Activated CD8-positive, alpha-beta T cell treated with anti-CD3 and anti-CD28 coated beads for 36 hours (primary cell): Measurements from ENCODE around the gene USP30. TPM values are rescaled to one million over a fixed set of nuclear protein-coding genes. Genes with fewer than 3 reads are reported as not detected.

Experiments
- ATAC-seq: fragments of 200-7000 bp; cut with Tn5 transposase; one replicate; pipeline ENCODE4 v1.10.0; 2021; ENCODE audit warnings: mild to moderate bottlenecking, moderate library complexity
- CTCF ChIA-PET: fragments of 350-600 bp; sonication (Branson Sonifier 250); formaldehyde crosslinking; loops from one replicate; lab custom pipeline; 2021; ENCODE audit warnings: antibody characterized with exemption; lab: Charles Lee
- POLR2A ChIA-PET: fragments of 350-600 bp; sonication (Branson Sonifier 250); formaldehyde crosslinking; loops from one replicate; lab custom pipeline; 2021; ENCODE audit warnings: antibody characterized with exemption; lab: Charles Lee
- DNase-seq: peaks from one replicate; pipeline ENCODE4 v3.0.0-alpha.2; 2020
- H3K27ac Mint-ChIP-seq: one replicate; pipeline ENCODE4 v1.8.0; 2021; ENCODE audit warnings: mild to moderate bottlenecking, mixed read lengths
- H3K27me3 Mint-ChIP-seq: one replicate; pipeline ENCODE4 v1.8.0; 2021; ENCODE audit warnings: mixed read lengths
- H3K36me3 Mint-ChIP-seq: one replicate; pipeline ENCODE4 v1.8.0; 2021; ENCODE audit warnings: low read depth, mixed read lengths
- H3K4me1 Mint-ChIP-seq: one replicate; pipeline ENCODE4 v1.8.0; 2021; ENCODE audit warnings: low read depth, mixed read lengths
- H3K4me3 Mint-ChIP-seq: one replicate; pipeline ENCODE4 v1.8.0; 2021; ENCODE audit warnings: mild to moderate bottlenecking, moderate library complexity, mixed read lengths
- H3K9me3 Mint-ChIP-seq: one replicate; pipeline ENCODE4 v1.8.0; 2021; ENCODE audit warnings: mixed read lengths
- intact Hi-C: fragments of 100-400 bp; cut with micrococcal nuclease; formaldehyde crosslinking; loops from one replicate; pipeline ENCODE4 v1.10.0; 2022
- total RNA-seq, 2 experiments: library from RNA; stranded (reverse); gene quantifications; one replicate each; pipeline ENCODE4 v1.2.3, GENCODE V29; 2021
- TF ChIP-seq, protein P1 (sequence below): fragments of 200-600 bp; IDR thresholded peaks from one replicate; pipeline ENCODE4 v1.8.0; 2022; ENCODE audit warnings: antibody characterized with exemption, mild to moderate bottlenecking

Gene USP30
- total RNA-seq, 2 experiments from 2014 or later: 7.4 to 10.0 TPM

DNA sequence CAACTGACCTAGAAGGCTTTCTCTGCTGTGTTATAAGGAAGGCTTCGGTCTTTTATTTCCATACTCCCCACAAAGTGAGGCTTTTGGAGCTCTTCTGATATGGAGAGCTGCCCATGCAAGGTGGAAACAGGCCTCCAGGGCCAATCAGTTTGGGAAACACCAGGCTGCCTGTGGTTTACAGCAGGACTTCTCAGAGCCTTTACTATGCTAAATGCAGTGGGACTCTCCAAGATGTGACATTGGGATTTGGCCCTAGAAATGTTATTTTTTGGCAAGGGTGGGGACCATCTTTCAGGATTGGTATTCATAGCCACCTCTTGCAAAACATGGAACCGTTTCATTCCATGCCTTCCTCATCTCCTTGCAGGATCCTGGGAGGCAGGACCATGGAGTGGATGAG lies 67.7 kb downstream of the USP30 start:
- no peak for ATAC-seq
- Mint-ChIP-seq H3K4me3 (no peak overlapping the region), H3K27me3 (no peaks in the 10 kb centered on the region), H3K27ac (no peak overlapping the region), H3K9me3 (no peaks in the 10 kb centered on the region), H3K4me1 (peaks cover 7% of the 10 kb centered on the region), H3K36me3 (no peaks in the 10 kb centered on the region)
- TF ChIP-seq, protein P1, sequence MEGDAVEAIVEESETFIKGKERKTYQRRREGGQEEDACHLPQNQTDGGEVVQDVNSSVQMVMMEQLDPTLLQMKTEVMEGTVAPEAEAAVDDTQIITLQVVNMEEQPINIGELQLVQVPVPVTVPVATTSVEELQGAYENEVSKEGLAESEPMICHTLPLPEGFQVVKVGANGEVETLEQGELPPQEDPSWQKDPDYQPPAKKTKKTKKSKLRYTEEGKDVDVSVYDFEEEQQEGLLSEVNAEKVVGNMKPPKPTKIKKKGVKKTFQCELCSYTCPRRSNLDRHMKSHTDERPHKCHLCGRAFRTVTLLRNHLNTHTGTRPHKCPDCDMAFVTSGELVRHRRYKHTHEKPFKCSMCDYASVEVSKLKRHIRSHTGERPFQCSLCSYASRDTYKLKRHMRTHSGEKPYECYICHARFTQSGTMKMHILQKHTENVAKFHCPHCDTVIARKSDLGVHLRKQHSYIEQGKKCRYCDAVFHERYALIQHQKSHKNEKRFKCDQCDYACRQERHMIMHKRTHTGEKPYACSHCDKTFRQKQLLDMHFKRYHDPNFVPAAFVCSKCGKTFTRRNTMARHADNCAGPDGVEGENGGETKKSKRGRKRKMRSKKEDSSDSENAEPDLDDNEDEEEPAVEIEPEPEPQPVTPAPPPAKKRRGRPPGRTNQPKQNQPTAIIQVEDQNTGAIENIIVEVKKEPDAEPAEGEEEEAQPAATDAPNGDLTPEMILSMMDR: no peak
- CTCF ChIA-PET: interaction anchor here (0.7 to 2.0 kb wide), 4 partner anchors 8 to 274 kb away, joined by 3 to 11 read pairs (median 3); no protein-coding TSS in a partner anchor
- DNase-seq: no peak
- POLR2A ChIA-PET: interaction anchor here (0.9 to 1.1 kb wide), 2 partner anchors 10 to 21 kb away, joined by 3 to 5 read pairs; no protein-coding TSS in a partner anchor
- intact Hi-C loops: no loop called here

DNA sequence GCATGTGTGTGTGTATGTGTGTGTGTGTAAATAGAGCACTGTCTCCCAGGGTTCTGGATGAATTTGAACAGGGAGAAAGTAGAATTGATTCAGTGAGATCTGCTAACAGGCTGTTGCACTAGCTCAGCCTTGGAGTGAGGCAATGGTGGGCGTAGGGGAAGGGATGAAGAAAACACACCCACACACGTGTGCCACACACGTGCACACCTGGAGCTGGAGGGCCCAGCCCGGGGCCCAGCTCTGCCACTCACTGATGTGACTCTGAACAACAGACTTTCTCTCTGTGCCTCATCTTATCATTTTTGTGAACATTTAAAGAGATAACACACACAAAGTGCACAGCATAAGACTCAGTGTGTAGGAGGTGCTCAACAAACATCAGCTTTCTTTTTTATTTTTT lies 68.2 kb downstream of the USP30 start:
- H3K4me3 Mint-ChIP-seq: no peak overlapping the region
- no peaks in the 10 kb centered on the region for H3K9me3 Mint-ChIP-seq
- ATAC-seq (no peak), DNase-seq (no peak)
- ChIA-PET CTCF (interaction anchor here (0.7 to 2.0 kb wide), 4 partner anchors 9 to 274 kb away, joined by 3 to 11 read pairs (median 3); no protein-coding TSS in a partner anchor), POLR2A (no interaction called here)
- TF ChIP-seq, protein P1: no peak
- no peaks in the 10 kb centered on the region for H3K36me3 Mint-ChIP-seq
- no peak overlapping the region for H3K27ac Mint-ChIP-seq
- H3K4me1 Mint-ChIP-seq: peaks cover 4% of the 10 kb centered on the region
- intact Hi-C loops: no loop called here
- H3K27me3 Mint-ChIP-seq: no peaks in the 10 kb centered on the region

DNA sequence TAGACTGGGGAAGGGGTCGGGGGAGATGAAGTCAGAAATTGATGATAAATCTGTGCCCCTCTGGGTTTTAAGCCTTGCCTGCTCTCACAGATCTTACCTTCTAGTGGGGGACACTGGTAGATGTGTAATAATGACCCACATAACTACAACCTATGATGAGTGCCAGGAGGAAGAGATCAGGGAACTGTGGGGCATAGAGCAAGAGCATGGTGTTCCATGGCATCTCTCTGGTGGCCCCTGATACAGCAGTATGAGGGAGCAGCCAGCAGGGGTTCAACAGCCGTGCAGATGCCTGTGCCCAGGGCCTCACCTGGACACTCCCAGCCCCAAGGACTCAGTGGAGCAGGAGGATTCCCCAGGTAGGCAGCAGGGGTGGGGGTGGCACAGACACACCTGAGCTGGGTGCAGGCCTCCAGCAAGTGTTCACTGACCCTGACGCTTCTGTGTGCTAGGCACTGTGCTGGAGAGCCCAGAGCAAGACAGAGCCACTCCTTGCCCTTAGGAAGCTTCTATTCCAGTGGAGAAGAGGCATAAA lies 69.0 kb downstream of the USP30 start:
- no peak for ATAC-seq
- Mint-ChIP-seq H3K27ac (no peak overlapping the region), H3K27me3 (no peaks in the 10 kb centered on the region), H3K4me1 (no peaks in the 10 kb centered on the region), H3K9me3 (no peaks in the 10 kb centered on the region), H3K36me3 (no peaks in the 10 kb centered on the region), H3K4me3 (no peak overlapping the region)
- no peak for DNase-seq
- intact Hi-C loops: no loop called here
- TF ChIP-seq, protein P1: no peak
- POLR2A ChIA-PET: no interaction called here
- CTCF ChIA-PET: interaction anchor here (1.7 to 2.0 kb wide), 2 partner anchors 9 to 273 kb away, joined by 3 to 11 read pairs; no protein-coding TSS in a partner anchor

DNA sequence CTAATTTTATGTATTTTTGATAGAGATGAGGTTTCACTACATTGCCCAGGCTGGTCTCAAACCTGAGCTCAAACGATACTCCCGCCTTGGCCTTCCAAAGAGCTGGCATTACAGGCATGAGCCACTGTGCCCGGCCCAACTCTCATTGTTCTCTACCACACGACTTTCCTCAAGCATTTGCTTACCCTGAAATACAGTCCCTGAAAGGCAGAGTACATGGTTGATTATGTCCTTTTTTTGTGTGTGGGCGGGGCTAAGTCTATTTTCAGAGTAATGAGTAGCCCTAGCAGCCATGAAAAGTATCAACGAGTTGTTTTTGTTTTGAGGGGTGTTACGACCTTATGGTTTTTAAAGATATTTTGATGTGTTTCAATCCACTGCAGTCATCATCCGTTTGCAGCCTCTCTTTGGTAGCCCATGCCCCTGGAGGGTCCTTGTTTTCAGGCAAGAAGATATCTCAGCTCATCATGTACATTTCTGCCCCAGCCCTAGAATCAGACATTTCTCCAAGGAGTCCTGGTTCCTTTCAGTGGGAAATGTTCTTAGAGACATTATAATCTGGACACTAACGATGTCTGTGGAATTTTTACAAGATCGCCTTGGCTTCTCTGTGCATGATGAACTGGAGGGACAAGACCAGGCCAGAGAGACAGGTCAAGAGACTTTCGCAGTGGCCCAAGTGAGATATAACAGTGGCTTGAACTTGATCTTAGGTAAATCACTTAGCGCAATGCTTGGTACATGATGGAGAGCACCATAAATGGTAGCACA lies 72.7 kb downstream of the USP30 start:
- H3K36me3 Mint-ChIP-seq: no peaks in the 10 kb centered on the region
- TF ChIP-seq, protein P1: no peak
- H3K4me3 Mint-ChIP-seq: no peak overlapping the region
- H3K4me1 Mint-ChIP-seq: no peaks in the 10 kb centered on the region
- no peaks in the 10 kb centered on the region for H3K9me3 Mint-ChIP-seq
- no peak overlapping the region for H3K27ac Mint-ChIP-seq
- intact Hi-C loops: no loop called here
- ATAC-seq (no peak), DNase-seq (no peak)
- ChIA-PET CTCF (interaction anchor here (1.0 kb wide), 1 partner anchor 13 kb away, joined by 4 read pairs; no protein-coding TSS in a partner anchor), POLR2A (no interaction called here)
- no peaks in the 10 kb centered on the region for H3K27me3 Mint-ChIP-seq

DNA sequence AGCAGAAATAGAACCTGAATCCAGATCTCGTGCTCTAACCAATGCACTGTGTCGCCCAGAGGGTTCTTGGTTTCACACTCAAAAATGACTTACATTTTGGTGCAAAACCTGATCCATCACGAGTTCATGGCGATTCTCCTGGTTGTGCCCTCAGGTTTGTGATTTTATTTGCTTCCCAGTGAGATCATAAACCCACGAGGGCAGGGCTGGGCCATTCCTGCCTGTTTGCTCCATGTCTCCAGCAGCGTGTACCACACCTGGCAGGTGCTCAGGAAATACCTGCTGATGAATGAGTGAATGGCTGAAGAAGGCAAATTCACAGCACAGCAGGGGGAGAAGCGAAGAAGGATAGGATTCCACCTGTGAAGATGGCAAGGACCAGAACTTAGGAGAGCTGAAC lies 73.4 kb downstream of the USP30 start:
- ChIA-PET CTCF (interaction anchor here (2.3 kb wide), 1 partner anchor 14 kb away, joined by 11 read pairs; no protein-coding TSS in a partner anchor), POLR2A (no interaction called here)
- TF ChIP-seq, protein P1: no peak
- intact Hi-C loops: no loop called here
- no peak for ATAC-seq
- no peaks in the 10 kb centered on the region for H3K27me3 Mint-ChIP-seq
- H3K36me3 Mint-ChIP-seq: no peaks in the 10 kb centered on the region
- no peaks in the 10 kb centered on the region for H3K4me1 Mint-ChIP-seq
- no peak overlapping the region for H3K27ac Mint-ChIP-seq
- no peaks in the 10 kb centered on the region for H3K9me3 Mint-ChIP-seq
- H3K4me3 Mint-ChIP-seq: no peak overlapping the region
- no peak for DNase-seq
